HFFc6 (cell line): ENCODE data around the gene PDIA5. TPM values are rescaled to one million over a fixed set of nuclear protein-coding genes. Genes with fewer than 3 reads are reported as not detected.

Source experiments
- DNase-seq: peaks from one replicate; pipeline ENCODE4 v3.0.0-alpha.2; 2018
- H3K27ac Mint-ChIP-seq: 2 replicates; pipeline ENCODE4 v1.8.0; 2020; ENCODE audit warnings: mild to moderate bottlenecking, mixed read lengths
- H3K27me3 Mint-ChIP-seq: 2 replicates; pipeline ENCODE4 v1.8.0; 2021; ENCODE audit warnings: mild to moderate bottlenecking, moderate library complexity, mixed read lengths; ENCODE audit not compliant: insufficient read depth
- H3K36me3 Mint-ChIP-seq: 2 replicates; pipeline ENCODE4 v1.8.0; 2021; ENCODE audit warnings: low read depth, mixed read lengths
- H3K4me1 Mint-ChIP-seq: 2 replicates; pipeline ENCODE4 v1.8.0; 2020; ENCODE audit warnings: low read depth, mixed read lengths
- H3K4me3 Mint-ChIP-seq: 2 replicates; pipeline ENCODE4 v1.8.0; 2020; ENCODE audit warnings: mild to moderate bottlenecking, moderate library complexity, mixed read lengths
- H3K9me3 Mint-ChIP-seq: 2 replicates; pipeline ENCODE4 v1.8.0; 2020; ENCODE audit warnings: mild to moderate bottlenecking, mixed read lengths
- CTCF ChIP-seq: fragments of 200-600 bp; sonication (generic); IDR thresholded peaks from 2 replicates; pipeline ENCODE4 v1.5.0; 2021; ENCODE audit warnings: antibody characterized with exemption, mild to moderate bottlenecking
- total RNA-seq, 6 experiments: library from RNA; stranded (reverse); fragmentation: NEBNext Ultra II Directional; extraction: Animal tissue kit (Norgen Biotek cat#: 25700); gene quantifications; 2 replicates in 1 of 6; 3 replicates in 5 of 6; pipeline ENCODE4 v1.2.3, GENCODE V29; 2021

The PDIA5 gene
- total RNA-seq, 6 experiments from 2014 or later, result 30.7 to 49.0 (median 38.1) TPM

DNA sequence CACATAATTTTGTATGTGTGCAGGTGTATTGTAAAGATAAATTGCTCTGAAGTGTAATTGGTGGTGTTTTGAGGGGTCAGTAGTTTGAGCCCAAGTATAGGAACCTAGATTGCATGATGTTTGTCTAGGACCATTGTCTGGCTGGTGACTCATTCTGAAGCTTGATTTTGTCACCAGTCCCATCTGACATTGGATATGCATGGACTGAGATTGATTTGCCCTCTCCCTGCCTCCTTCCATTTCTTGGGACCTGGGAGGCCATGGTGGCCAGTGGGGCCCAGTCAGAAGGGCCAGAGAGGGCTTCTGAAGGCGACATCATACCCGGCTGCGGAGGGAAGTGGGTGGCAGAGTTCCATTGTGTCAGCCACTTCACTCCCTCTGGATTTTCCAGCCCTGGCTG lies 62.3 kb downstream of the PDIA5 start:
- no peaks in the 10 kb centered on the region for H3K9me3 Mint-ChIP-seq
- TF ChIP-seq CTCF, result no peak
- no peak overlapping the region for H3K4me3 Mint-ChIP-seq
- no peaks in the 10 kb centered on the region; the same call in 1 of the 2 replicates for H3K27me3 Mint-ChIP-seq
- no peak for DNase-seq
- H3K4me1 Mint-ChIP-seq, result peaks cover 13% of the 10 kb centered on the region
- peaks cover 19% of the 10 kb centered on the region for H3K36me3 Mint-ChIP-seq
- no peak overlapping the region for H3K27ac Mint-ChIP-seq

DNA sequence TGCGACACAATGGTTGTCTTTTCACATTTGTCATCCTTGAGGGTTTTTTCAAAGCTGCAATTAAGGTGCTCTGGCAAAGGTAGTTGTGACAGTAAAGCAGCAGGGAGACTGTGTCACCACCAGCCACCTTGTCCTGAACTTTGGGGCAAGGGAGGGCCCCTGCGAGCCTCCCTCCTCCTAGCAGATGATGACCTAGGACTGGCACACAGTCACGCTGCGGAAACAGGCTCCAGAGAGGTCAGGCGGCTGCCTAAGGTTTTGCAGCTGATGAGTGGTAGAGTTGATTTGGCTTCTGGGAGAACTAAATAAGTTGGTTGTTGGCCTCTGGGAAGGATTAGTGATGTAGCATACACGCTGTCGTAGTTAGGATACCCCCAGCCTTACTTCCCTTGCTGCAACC lies 62.7 kb downstream of the PDIA5 start:
- Mint-ChIP-seq H3K4me3 (no peak overlapping the region), H3K9me3 (no peaks in the 10 kb centered on the region), H3K27ac (no peak overlapping the region), H3K4me1 (peaks cover 13% of the 10 kb centered on the region), H3K36me3 (peaks cover 15% of the 10 kb centered on the region), H3K27me3 (no peaks in the 10 kb centered on the region; the same call in 1 of the 2 replicates)
- TF ChIP-seq CTCF, result no peak
- DNase-seq, result no peak

DNA sequence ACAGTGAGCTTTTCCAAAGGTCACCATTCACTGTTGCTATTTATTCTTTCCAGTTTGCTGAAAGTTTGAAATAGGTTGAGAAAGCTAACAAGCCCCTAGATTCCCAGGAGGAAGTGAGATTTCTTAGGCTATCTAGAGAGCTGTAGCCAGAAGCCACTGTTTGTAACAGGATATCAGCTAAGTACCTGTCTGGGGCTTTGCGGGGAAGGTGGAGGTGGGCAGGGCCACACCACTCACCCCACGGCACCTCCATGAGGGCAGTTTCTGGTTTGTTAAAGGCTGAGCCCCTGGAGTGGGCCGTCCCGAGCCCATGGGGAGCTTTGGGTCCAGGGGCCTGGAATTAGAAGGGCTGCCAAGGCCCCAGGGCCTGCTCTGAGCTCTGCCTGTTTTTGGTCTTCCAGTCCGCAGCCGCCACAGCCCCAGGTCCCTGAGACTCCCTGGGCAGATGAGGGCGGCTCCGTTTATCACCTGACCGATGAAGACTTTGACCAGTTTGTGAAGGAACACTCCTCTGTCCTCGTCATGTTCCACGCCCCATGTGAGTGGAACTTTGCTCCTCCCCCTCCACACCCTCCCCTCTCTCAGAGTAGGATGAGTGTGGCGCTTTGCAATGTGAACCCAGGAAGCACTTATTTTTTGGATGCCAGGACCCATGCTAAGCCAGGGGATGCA lies 63.4 kb downstream of the PDIA5 start:
- no peak for TF ChIP-seq CTCF
- Mint-ChIP-seq H3K36me3 (peaks cover 15% of the 10 kb centered on the region), H3K27ac (no peak overlapping the region), H3K27me3 (no peaks in the 10 kb centered on the region; the same call in 1 of the 2 replicates), H3K4me1 (peaks cover 8% of the 10 kb centered on the region), H3K4me3 (no peak overlapping the region), H3K9me3 (no peaks in the 10 kb centered on the region)
- no peak for DNase-seq

GRCh38 chr3:123134671-123135070 lies 67.8 kb downstream of the PDIA5 start:
- H3K27ac Mint-ChIP-seq, result no peak overlapping the region
- DNase-seq, result no peak
- TF ChIP-seq CTCF, result no peak
- H3K9me3 Mint-ChIP-seq, result no peaks in the 10 kb centered on the region
- no peak overlapping the region for H3K4me3 Mint-ChIP-seq
- H3K27me3 Mint-ChIP-seq, result peaks cover 2% of the 10 kb centered on the region
- peaks cover 12% of the 10 kb centered on the region for H3K36me3 Mint-ChIP-seq
- H3K4me1 Mint-ChIP-seq, result no peaks in the 10 kb centered on the region

DNA sequence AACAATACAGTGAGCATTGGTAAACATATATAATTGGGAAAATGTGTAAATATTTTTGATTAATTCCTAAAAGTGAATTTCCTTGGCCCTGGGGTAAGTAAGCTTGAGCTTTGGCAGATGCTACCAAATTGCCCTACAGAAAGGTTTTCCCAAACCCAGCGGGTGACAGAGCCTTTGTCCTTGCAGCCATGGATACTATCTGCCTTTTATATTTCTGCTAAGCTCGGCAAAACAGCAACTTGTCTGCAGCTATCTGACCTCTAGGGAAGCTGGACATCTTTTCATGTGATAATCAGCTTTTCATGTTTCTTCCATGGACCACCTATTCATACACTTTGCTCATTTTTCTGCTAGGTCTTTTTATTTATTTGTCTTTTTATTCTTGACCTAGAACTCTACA lies 70.2 kb downstream of the PDIA5 start:
- H3K4me3 Mint-ChIP-seq, result no peak overlapping the region

More for the DNA sequence above, 70.2 kb downstream of the PDIA5 start:
- Mint-ChIP-seq H3K4me1 (no peaks in the 10 kb centered on the region), H3K27me3 (peaks cover 2% of the 10 kb centered on the region), H3K9me3 (no peaks in the 10 kb centered on the region), H3K27ac (no peak overlapping the region), H3K36me3 (peaks cover 5% of the 10 kb centered on the region)
- no peak for TF ChIP-seq CTCF
- DNase-seq, result no peak
